ENCODE results near the gene FRY.

The FRY gene

GRCh38 chr13:32315238-32316027, 283.9 kb downstream of the FRY start, which contains the start of the genes BRCA2 and ZAR1L:
TSS of gene BRCA2 (plus strand) at chr13:32315508. CDS start at chr13:32316461, 953 bp downstream.
TSS of gene ZAR1L (minus strand) at chr13:32315363. CDS start at chr13:32311925, 3,438 bp downstream.
- peak; percentile 66 for DNase-seq

- no peak for DNase-seq
These were observed 284.4 kb downstream of the FRY start for GRCh38 chr13:32316028-32316339.

GRCh38 chr13:32316501-32316900, 284.9 kb downstream of the FRY start:
- no peak for DNase-seq

GRCh38 chr13:32317716-32318465, 286.3 kb downstream of the FRY start:
- DNase-seq, result no peak

- no peak for DNase-seq
These were observed 289.0 kb downstream of the FRY start for GRCh38 chr13:32320528-32320927.

- DNase-seq, result no peak
These were observed 292.3 kb downstream of the FRY start for GRCh38 chr13:32323912-32324311.

DNA sequence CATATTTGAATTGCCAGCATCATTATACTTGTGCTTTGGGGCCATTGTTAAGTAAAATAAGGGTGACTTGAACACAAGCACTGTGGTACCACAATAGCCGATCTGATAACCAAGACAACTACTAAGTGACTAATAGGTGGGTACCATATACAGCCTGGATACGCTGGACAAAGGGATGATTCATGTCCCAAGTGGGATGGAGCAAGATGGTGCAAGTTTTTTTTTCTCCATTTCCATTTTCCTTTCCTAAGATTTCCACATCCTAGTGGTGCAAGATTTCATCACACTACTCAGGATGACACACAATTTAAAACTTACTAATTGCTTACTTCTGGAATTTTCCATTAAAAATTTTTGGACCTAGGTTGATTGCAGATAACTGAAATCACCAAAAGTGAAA, 298.9 kb downstream of the FRY start:
- DNase-seq, result no peak

GRCh38 chr13:32334671-32335070, 303.1 kb downstream of the FRY start:
- DNase-seq, result no peak

DNA sequence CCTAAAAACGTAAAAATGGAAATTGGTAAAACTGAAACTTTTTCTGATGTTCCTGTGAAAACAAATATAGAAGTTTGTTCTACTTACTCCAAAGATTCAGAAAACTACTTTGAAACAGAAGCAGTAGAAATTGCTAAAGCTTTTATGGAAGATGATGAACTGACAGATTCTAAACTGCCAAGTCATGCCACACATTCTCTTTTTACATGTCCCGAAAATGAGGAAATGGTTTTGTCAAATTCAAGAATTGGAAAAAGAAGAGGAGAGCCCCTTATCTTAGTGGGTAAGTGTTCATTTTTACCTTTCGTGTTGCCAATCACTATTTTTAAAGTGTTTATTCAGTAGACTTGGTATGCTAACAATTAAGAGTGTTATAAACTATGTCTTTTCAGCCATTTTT, 309.3 kb downstream of the FRY start:
- no peak for DNase-seq

DNA sequence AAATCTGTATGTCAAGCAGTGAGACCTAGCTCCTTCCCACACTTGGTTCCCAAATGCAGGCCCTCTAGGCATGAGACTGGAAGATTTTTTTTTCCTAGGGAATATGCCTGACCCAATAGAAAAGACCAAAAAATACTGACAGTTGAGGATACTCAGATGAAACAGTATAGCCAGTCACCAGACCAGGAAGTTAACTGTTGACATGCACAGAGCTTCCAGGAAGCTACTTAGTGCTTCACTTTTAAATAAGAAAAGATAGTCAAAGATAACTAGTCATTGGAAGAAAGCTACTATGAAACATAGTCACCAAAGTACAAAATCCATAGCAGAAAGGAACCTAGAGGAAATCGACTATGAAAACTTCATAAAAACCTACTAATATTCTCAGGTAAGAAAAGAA, 316.1 kb downstream of the FRY start:
- DNase-seq, result no peak
